Right lobe of liver (tissue), 4 donors: ENCODE measurements around the gene TMOD1.

Source experiments
- CTCF ChIP-seq, 4 donors: fragments of 200-600 bp in 3 of 4; fragments of 450-650 bp in 1 of 4; IDR thresholded peaks; one replicate each; pipeline versions ENCODE4 v1.5.1 to v1.8.0; 2016 to 2022; ENCODE audit warnings: antibody characterized with exemption in 4 of 4, mild to moderate bottlenecking in 2 of 4
- POLR2A ChIP-seq: fragments of 450-650 bp; IDR thresholded peaks from one replicate; pipeline ENCODE4 v1.6.1; 2017; ENCODE audit warnings: antibody characterized with exemption, mild to moderate bottlenecking
- donor health status: DM: no; HTN: no; CAD: no.
- donor health status: DM: no; HTN: no; CAD: no.
- donor health status: DM: no; HTN: yes; CAD: no.

DNA sequence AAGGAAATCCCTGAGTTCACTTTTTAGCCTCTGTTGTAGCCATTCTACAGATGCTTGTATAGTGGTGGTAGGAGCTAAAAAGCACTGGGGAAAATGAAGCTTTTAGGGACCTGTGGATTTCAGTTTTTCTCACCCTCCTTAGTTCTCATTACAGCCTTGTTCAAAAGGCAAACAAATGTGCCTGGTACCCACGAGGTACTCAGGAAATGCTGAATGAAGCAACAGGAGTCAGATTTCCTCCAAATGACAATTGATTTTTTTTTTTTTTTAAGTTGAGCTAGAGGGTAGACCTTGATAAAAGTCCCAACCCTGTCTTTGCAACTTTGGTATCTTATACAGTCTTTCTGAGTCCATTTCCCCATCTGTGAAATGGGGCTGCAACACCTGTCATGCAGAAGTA lies 21.3 kb upstream of the TMOD1 start:
- TF ChIP-seq CTCF (IDR thresholded peaks at IDR 0.05) (no peak), POLR2A (no peak)
